ENCODE measurements around the gene NSD1. TPM values are rescaled to one million over a fixed set of nuclear protein-coding genes. Genes with fewer than 3 reads are reported as not detected.

Gene NSD1
- total RNA-seq, 2 donors from 2014 or later = 62.6 to 80.5 TPM

GRCh38 chr5:177346820-177347219 lies 213.2 kb downstream of the NSD1 start:
- Mint-ChIP-seq H3K27ac (peak overlapping the region in 1 of 2 donors; percentile 36), H3K9me3 (no peaks in the 10 kb centered on the region), H3K36me3 (peaks cover 18 to 25% of the 10 kb centered on the region in 2 donors)
- DNase-seq (ENCODE audit: low spot score in 2 of 2) = no peak
- ATAC-seq = no peak

GRCh38 chr5:177347699-177348098 lies 214.1 kb downstream of the NSD1 start:
- no peak for DNase-seq (ENCODE audit: low spot score in 2 of 2)
- Mint-ChIP-seq H3K36me3 (peaks cover 17 to 28% of the 10 kb centered on the region in 2 donors), H3K27ac (peak overlapping the region in 1 of 2 donors; percentile 60), H3K9me3 (no peaks in the 10 kb centered on the region)
- ATAC-seq = no peak

GRCh38 chr5:177349362-177349647 lies 215.7 kb downstream of the NSD1 start:
- peaks cover 20 to 28% of the 10 kb centered on the region in 2 donors for H3K36me3 Mint-ChIP-seq
- ATAC-seq = no peak

GRCh38 chr5:177349762-177350161 lies 216.2 kb downstream of the NSD1 start:
- no peak for ATAC-seq
- Mint-ChIP-seq H3K9me3 (peaks cover 0 to 7% of the 10 kb centered on the region in 2 donors), H3K27ac (peak overlapping the region; percentile 56 to 96), H3K36me3 (peaks cover 25 to 28% of the 10 kb centered on the region in 2 donors)
- DNase-seq (ENCODE audit: low spot score in 2 of 2) = no peak

More at GRCh38 chr5:177349362-177349647, 215.7 kb downstream of the NSD1 start:
- H3K27ac Mint-ChIP-seq = peak overlapping the region in 1 of 2 donors; percentile 96
- no peak for DNase-seq (ENCODE audit: low spot score in 2 of 2)
- peaks cover 0 to 2% of the 10 kb centered on the region in 2 donors for H3K9me3 Mint-ChIP-seq

Other genes starting within 250 kb of the NSD1 start
- gene HK3, start 234.4 kb upstream of the NSD1 start, total RNA-seq = under 1 TPM; 0.11 to 0.27 TPM
- 10 to 100 TPM; 38.7 to 41.4 TPM for gene UIMC1, start 127.0 kb upstream of the NSD1 start, total RNA-seq
- 10 to 100 TPM; 20.7 to 24.3 TPM for gene ZNF346, start 111.1 kb upstream of the NSD1 start, total RNA-seq
- 1 to 10 TPM in 1 of 2 donors, under 1 TPM in 1; 0.75 to 2.3 TPM for gene FGFR4, start 46.9 kb upstream of the NSD1 start, total RNA-seq
- gene RAB24, start 169.9 kb downstream of the NSD1 start, total RNA-seq = 10 to 100 TPM; 14.8 to 21.5 TPM
- gene PRELID1, start 170.0 kb downstream of the NSD1 start, total RNA-seq = 100 to 1,000 TPM; 161 to 206 TPM
- gene MXD3, start 178.1 kb downstream of the NSD1 start, total RNA-seq = 10 to 100 TPM; 31.4 to 73.9 TPM
- gene LMAN2, start 217.9 kb downstream of the NSD1 start, total RNA-seq = 100 to 1,000 TPM in 1 of 2 donors, 10 to 100 TPM in 1; 96.7 to 108 TPM
- gene RGS14, start 224.2 kb downstream of the NSD1 start, total RNA-seq = 10 to 100 TPM; 22.0 to 77.6 TPM

All from activated naive CD4-positive, alpha-beta T cell treated with anti-CD3 and anti-CD28 coated beads, Interleukin-2, amount 50 U/mL, for 72 hours (primary cell).